Calu3 (cell line): ENCODE results near the gene OR2V2. TPM values are rescaled to one million over a fixed set of nuclear protein-coding genes. Genes with fewer than 3 reads are reported as not detected.

Source experiments
- BruUV-seq: library from RNA; stranded (reverse); fragments of 400-500 nt; replicated peaks from 2 replicates; lab custom pipeline; 2021; lab: Mats Ljungman, UMichigan
- CTCF ChIA-PET: fragments of 300-600 bp; sonication (Branson Sonifier 250); formaldehyde crosslinking; loops from one replicate; lab custom pipeline; 2022; ENCODE audit warnings: antibody characterized with exemption; lab: Charles Lee
- DNase-seq: peaks from one replicate; pipeline ENCODE4 v3.0.0; 2022
- H3K27ac Mint-ChIP-seq: one replicate; pipeline ENCODE4 v1.8.0; 2022; ENCODE audit warnings: mixed read lengths; ENCODE audit not compliant: unreplicated experiment
- H3K27me3 Mint-ChIP-seq: one replicate; pipeline ENCODE4 v1.8.0; 2022; ENCODE audit warnings: mixed read lengths; ENCODE audit not compliant: unreplicated experiment
- H3K36me3 Mint-ChIP-seq: one replicate; pipeline ENCODE4 v1.8.0; 2022; ENCODE audit warnings: mild to moderate bottlenecking, moderate library complexity, mixed read lengths; ENCODE audit not compliant: insufficient read depth, unreplicated experiment
- H3K4me1 Mint-ChIP-seq: one replicate; pipeline ENCODE4 v1.8.0; 2022; ENCODE audit warnings: mild to moderate bottlenecking, low read depth, mixed read lengths; ENCODE audit not compliant: unreplicated experiment
- H3K4me3 Mint-ChIP-seq: one replicate; pipeline ENCODE4 v1.8.0; 2022; ENCODE audit warnings: mild to moderate bottlenecking, low read depth, moderate library complexity, mixed read lengths; ENCODE audit not compliant: unreplicated experiment
- H3K9me3 Mint-ChIP-seq: one replicate; pipeline ENCODE4 v1.8.0; 2022; ENCODE audit warnings: low read depth, mixed read lengths; ENCODE audit not compliant: unreplicated experiment
- intact Hi-C: fragments of 100-400 bp; cut with micrococcal nuclease; formaldehyde crosslinking; loops from one replicate; pipeline ENCODE4 v1.10.0; 2022; ENCODE audit not compliant: unreplicated experiment
- total RNA-seq: library from RNA; stranded (reverse); gene quantifications from 2 replicates; pipeline ENCODE4 v1.2.3, GENCODE V29; 2022
- TF ChIP-seq, protein P1 (sequence below): fragments of 200-600 bp; IDR thresholded peaks from one replicate; pipeline ENCODE4 v1.8.0; 2022; ENCODE audit warnings: antibody characterized with exemption; ENCODE audit not compliant: unreplicated experiment

OR2V2 gene
- total RNA-seq, 1 experiment from 2014 or later: not detected

DNA sequence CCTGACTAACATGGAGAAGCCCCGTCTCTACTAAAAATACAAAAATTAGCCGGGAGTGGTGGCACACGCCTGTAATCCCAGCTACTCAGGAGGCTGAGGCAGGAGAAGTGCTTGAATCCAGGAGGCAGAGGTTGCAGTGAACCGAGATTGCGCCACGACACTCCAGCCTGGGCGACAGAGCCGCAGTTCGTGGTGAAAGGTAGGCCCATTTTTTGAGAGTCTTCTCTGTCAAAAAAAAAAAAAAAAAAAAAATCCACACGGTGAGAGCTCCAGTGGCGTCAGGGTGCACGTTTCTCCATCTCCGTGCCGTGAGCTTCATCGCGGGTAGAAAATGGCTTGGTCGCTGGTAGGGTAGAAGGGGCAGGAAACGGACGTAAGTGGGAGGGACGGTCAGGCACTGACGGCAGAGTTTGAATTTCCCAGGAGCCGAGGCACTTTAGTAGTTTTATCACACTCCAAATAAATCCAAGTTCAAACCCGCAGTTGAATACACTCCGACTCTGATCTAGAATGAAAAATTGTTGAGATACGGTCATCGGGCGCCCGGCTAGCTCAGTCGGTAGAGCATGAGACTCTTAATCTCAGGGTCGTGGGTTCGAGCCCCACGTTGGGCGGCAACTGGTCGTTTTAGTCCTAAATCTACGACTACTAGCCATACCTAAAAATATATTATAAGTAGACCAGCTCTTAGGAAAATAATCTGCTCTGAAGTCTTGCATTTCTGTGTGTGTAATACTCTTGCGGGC is 60.0 kb downstream of the OR2V2 start:
- intact Hi-C loops: loop anchor here (1.0 kb wide), 2 partner anchors 11 to 18 kb away; no protein-coding TSS in a partner anchor
- TF ChIP-seq, protein P1, sequence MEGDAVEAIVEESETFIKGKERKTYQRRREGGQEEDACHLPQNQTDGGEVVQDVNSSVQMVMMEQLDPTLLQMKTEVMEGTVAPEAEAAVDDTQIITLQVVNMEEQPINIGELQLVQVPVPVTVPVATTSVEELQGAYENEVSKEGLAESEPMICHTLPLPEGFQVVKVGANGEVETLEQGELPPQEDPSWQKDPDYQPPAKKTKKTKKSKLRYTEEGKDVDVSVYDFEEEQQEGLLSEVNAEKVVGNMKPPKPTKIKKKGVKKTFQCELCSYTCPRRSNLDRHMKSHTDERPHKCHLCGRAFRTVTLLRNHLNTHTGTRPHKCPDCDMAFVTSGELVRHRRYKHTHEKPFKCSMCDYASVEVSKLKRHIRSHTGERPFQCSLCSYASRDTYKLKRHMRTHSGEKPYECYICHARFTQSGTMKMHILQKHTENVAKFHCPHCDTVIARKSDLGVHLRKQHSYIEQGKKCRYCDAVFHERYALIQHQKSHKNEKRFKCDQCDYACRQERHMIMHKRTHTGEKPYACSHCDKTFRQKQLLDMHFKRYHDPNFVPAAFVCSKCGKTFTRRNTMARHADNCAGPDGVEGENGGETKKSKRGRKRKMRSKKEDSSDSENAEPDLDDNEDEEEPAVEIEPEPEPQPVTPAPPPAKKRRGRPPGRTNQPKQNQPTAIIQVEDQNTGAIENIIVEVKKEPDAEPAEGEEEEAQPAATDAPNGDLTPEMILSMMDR: no peak
- Mint-ChIP-seq H3K27ac (peak overlapping the region; percentile 97), H3K4me1 (peaks cover 49% of the 10 kb centered on the region), H3K36me3 (peaks cover 52% of the 10 kb centered on the region), H3K9me3 (no peaks in the 10 kb centered on the region), H3K27me3 (peaks cover 41% of the 10 kb centered on the region), H3K4me3 (peak overlapping the region; percentile 75)
- peak; percentile 94 for DNase-seq
- CTCF ChIA-PET: interaction anchor here (0.5 to 2.9 kb wide), 9 partner anchors 9 to 396 kb away, joined by 3 to 24 read pairs (median 8); partner anchors contain the start of gene TRIM41
- TSS peak; percentile 100 for BruUV-seq

DNA sequence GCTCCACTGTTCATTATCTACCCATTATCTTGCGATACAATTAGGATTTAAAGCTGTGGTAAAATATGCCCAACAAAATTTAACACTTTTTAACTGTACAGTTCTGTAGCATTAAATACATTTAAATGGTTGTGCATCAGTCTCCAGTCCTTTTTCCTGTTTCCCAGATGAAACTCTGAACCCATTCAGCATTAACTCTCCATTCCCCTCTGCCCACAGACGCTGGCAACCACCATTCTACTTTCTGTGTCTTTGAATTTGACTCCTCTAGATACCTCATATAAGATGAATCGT is 60.5 kb downstream of the OR2V2 start:
- DNase-seq: no peak
- intact Hi-C loops: loop anchor here (1.0 kb wide), 2 partner anchors 10 to 19 kb away; no protein-coding TSS in a partner anchor
- peaks cover 39% of the 10 kb centered on the region for H3K27me3 Mint-ChIP-seq
- H3K27ac Mint-ChIP-seq: peak overlapping the region; percentile 97
- H3K9me3 Mint-ChIP-seq: no peaks in the 10 kb centered on the region
- H3K4me1 Mint-ChIP-seq: peaks cover 48% of the 10 kb centered on the region
- CTCF ChIA-PET: interaction anchor here (0.7 to 2.9 kb wide), 6 partner anchors 9 to 35 kb away, joined by 3 to 24 read pairs (median 8); partner anchors contain the start of gene TRIM41
- no TSS peak for BruUV-seq
- H3K36me3 Mint-ChIP-seq: peaks cover 52% of the 10 kb centered on the region
- H3K4me3 Mint-ChIP-seq: peak overlapping the region; percentile 75
- TF ChIP-seq, protein P1: no peak

Other genes with a start within 250 kb of the OR2V2 start
- not detected in 2 replicates for gene BTNL8, start 248.4 kb upstream of the OR2V2 start, total RNA-seq
- not detected in 2 replicates for gene BTNL3, start 158.7 kb upstream of the OR2V2 start, total RNA-seq
- gene BTNL9, start 107.3 kb upstream of the OR2V2 start, total RNA-seq: 5.0 and 5.8 TPM in 2 replicates
- gene OR2V1, start 16.4 kb upstream of the OR2V2 start, total RNA-seq: not detected in 2 replicates
- gene TRIM7, start 57.6 kb downstream of the OR2V2 start, total RNA-seq: 1.8 and 2.4 TPM in 2 replicates
- 33.5 and 34.2 TPM in 2 replicates for gene TRIM41, start 75.7 kb downstream of the OR2V2 start, total RNA-seq
- gene RACK1, start 96.3 kb downstream of the OR2V2 start, total RNA-seq: 1,679 and 1,946 TPM in 2 replicates
- gene TRIM52, start 113.6 kb downstream of the OR2V2 start, total RNA-seq: 14.8 and 14.9 TPM in 2 replicates
- not detected in 2 replicates for gene OR4F3, start 219.7 kb downstream of the OR2V2 start, total RNA-seq